Fibroblast of the conjunctiva (primary cell): ENCODE measurements around the gene SRC.

Experiments
- DNase-seq: peaks from one replicate; pipeline ENCODE4 v3.0.0-alpha.2; 2010; ENCODE audit warnings: low read depth

Gene SRC

DNA sequence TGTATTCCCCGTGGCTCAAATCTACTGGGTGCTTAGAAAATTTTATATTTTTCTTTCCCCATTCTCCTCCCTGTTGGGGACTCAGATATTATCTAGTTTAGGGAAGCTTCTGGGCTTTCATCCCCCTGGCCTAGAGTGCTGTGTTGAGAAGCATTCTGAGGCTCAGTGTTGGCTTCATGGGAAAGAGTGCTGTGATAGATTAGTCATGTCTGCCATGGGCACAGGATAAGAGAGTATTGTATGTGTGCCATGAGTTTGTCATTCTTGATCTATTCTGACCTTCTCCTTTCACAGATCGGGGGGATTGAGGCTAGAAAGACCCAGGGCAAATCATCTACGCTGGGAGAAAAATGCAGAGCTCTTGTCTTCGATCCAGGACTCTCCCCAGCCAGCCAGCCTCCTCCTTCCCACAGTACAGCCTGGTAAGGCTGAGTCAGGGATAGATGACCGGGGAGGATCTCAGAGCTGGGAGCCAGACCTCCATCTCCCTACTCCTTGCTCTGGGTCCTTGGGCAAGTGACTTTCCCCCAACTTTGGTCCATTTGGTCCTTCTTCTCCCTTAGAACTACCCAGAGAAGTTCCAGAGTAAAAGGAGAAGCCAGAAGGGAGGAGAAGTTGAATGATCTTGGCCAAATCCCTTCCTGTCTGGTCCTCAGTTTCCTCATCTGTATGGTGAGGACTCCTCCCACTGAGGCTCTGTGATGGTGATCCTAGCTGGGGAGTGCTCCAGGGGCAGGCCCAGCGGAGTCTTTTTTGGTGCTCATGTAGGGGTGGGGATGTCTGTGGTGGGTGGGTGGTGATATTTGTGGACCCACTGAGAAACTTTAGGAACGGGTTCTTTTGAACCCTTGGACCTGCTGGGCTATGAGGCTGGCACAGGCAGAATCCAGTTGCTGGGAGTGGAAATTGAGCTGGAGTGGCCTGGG lies 5.0 kb downstream of the SRC start:
- DNase-seq, result no peak

DNA sequence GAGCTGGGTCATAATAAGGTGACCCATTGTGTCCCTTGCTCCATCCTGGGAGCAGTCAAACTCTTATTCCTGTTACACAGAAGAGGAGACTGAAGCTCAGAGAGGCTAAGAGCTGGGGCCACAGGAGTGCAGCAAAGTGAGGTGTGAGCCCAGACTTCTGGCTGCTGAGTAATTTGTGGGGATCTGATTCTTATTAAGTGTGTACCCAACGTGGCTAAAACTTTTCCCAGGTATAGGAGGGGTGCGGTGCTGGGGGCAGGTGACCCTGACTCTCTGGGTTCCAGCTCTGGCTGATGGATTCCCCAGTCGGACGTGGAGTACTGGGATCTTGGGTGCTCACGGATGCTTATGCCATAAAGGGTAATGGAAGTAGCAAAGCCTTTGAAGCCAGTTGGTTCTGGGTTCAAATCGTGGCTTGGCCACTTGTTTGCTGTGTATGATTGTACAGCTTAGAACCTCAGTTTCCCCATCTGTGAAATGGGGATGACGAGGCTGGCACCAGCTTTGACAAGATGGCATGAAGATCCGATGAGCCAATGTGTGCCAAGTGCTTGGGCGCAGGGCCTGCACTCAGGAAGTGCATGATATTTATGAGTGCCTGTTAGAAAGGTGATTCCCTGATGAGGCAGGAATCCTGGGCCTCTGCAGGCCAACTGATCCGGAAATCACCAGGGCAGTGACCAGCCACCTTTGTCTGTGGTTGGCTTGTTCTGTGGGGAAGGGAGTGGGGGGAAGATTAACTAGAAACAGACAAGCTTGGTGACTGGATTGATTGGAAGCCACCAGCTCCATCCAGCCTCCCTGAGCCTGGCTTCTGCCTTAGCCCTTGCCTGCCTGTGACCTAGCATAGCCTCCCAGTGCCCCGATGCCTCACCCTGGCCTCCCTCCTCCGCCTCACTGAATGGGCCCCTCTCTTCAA lies 6.0 kb downstream of the SRC start:
- no peak for DNase-seq

DNA sequence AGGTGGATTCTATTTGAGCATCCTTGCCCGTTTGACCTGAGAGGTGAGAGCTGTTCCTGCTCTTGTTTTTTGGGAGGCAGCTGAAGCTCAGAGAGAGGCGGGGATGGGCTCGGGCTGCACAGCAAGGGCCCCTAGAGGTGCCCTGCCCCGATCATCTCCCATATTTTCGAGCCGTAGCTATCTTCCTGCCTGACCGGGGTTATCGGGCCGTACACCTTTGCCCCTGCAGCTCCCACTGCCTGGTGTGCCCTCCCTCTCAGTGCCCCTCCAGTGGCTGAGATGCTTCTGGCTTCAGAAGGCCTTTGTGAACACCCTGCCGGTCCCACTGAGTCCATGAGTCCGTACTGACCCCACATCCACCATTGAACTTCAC lies 6.7 kb downstream of the SRC start:
- no peak for DNase-seq

DNA sequence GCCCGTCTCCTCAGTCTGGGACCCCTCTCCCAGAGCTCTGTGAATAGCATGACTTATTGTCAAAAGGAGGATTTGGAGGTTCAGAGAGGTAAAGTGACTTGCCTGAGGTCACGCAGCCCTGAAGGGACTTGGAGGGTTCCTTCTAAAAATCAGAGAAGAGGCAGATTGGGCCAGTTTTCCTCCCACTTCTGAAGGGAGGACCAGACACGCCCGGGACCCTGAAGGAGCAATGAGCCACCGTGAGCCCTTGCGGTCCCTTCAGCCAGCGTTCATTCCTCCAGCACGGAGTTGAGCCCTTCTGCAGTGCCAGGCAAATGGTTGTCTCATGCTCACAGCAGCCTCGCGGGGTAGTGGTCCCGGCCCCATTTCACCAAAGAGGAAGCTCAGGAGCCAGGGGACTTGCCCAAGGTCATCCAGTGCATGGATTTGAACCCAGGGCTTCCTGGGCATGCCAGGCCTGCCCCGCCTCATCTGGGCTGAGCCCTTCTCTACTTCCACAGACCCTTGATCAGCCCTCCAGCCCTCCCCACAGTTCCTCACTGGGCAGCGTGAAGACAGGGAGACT lies 7.4 kb downstream of the SRC start:
- no peak for DNase-seq

DNA sequence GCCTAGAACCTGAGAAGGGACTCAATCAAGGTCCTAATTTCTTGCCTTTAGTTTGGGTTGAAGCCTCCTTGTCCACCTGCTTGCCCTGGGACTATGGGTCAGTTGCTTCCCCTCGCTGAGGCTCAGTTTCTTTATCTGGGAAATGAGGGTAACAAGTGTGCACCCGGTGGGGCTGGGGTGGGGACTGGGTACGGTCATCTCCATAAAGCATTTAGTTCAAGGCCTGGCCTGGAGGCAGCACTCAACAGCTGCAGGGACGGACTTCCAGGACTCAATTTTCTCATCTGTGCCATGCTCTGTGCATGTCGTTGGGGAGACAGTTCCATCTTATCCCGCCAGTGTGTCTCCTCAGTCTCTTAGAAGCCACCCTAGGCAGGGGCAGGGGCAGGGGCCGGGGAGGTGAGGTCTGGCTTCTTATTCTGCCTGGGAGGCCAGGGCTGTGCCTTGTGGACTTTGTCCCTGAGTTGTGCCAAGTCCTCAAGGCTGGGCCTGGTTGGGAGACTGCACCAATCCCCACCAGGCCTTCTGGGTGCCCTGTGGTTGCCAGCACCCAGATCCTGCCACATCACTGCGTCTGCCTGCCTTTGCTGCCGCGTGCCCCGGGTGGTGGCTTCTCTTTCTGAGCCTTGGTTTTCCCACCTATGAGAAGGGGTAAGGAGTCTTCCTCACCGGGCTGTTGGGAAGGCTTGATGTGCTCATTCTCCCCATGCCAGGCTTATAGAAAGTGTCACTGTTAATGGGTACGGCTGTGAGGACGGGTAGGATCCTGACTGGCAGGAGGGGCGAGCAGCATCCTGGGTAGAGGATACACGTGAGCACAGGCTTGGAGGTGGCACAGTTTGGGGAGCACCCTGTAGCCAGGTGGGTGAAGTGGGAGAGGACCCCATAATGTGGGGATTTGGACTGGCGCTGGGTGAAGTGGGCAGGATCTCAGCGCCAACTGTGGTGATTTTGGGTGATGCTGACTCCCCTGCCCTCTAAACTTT lies 8.6 kb downstream of the SRC start:
- DNase-seq, result no peak

DNA sequence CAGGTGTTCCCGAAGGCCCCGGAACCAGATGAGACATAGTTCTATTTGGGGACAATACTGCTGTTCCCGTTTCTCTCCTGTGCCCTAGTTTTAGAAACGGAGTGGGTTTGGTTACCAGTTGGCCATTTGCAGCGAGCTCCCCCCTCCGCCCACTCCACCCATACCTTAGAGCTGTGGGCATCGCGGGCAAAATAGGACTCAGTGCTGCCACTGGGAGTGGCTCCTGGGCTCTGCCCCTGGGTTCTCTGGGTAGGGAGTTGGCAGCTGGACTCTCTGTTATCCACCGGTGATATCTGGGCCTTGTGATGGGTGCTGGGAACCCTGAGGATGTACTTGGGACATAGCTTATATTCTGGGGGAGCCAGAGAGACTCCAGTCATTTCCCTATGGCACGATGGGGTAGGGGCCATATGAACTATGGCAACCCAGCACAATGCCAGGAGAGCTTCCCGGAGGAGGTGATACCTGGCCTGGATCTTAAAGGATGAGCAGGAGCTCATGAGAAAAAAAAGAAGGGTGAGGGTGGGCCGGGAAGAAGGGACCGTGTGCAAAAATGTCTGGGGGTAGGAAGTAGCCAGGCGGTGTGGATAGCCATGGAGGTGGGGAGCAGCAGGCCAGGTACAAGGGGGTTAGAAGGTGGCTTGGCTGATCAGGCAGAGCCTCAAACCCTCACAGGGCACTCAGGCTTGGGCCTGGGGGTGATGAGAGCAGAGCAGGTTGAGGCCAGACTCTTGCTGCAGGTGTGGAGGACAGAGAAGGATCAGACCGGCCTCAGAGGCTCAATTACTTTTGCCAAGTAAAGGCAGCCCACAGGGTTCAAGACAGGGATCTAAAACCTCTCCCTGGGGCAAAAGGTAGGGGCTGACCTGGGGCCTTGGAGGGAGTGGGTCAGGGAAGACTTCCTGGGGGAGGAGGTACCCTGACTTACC lies 9.6 kb downstream of the SRC start:
- no peak for DNase-seq

DNA sequence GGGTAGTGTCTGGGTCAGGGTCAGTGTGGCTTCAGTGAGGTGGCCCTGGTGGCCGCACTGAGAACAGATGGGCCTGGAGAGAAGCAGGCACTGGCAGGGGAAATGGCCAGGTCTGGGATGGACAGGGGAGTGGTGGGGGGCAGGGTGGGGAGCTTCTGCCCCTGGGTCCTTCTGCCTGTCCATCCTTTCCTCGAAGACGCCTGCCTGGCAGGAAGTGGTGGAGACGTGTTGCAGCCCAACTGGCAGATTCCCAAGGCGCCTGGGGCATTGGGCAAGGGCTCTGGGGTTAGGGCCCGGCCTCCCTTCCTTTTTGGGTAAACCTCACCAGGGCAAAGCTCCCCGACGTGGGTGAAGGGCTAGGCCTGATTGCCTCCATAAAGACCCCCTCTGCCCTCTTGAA lies 10.4 kb downstream of the SRC start:
- no peak for DNase-seq

DNA sequence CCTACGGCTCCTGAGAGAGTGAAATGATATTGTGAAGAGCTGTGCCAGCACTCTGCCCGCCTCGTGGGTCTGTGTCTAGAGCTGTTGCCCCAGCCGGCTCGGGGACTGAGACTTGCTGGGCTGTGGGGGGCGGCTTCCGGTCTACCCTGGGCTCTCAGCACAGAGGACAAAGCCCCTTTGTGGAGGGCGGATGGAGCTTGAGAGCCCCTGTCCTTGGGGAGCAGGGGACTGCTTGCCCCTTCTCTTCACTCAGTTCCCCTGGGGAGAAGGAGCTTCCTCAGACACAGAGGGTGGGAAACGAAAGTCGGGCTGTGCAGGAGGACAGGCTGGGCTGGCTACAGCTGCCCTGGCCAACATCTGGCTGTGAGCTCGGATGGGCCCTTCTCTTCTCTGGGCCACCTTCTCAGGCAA lies 11.0 kb downstream of the SRC start:
- no peak for DNase-seq

DNA sequence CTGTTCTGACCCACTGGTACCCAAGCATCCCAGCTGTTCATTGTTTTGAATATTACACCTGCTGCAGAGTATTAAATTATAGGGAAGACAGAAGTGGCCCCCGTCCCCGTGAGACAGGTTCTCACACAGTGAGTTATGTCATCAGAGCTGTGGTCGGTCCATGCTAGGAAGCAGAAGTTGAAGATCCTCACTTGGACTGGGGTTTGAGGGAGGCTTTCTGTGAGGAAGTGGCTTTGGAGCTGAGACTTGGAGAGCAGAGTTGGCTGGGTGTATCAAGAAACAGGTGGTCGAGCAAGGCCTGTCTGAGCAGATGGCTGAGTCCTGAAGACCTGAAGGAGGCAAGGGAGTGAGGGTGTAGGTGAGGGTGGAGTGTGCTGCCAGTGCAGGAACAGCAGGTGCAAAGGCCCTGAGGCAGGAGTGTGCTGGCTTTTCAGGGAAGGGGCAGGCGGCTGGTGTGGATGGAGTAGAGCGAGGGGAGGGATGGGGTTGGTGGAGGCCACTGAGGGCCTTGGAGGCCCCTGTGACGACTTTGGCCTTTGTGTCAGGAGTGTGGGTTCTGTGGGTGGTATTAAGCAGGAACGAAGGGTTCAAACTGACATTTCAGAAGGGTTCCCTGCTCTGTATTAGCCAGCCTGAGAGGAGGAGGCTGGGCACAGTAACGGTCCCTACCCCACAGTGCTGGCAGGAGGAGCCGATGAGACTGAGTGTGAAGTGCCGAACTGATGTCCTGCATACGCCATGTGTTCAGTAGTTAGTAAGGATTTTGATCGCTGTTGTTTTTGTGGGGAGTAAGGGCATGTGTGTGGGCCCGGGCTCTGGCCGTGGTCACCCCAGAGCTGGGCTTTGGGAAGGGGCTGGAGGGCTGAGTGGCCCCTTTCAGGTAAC lies 11.8 kb downstream of the SRC start:
- no peak for DNase-seq

DNA sequence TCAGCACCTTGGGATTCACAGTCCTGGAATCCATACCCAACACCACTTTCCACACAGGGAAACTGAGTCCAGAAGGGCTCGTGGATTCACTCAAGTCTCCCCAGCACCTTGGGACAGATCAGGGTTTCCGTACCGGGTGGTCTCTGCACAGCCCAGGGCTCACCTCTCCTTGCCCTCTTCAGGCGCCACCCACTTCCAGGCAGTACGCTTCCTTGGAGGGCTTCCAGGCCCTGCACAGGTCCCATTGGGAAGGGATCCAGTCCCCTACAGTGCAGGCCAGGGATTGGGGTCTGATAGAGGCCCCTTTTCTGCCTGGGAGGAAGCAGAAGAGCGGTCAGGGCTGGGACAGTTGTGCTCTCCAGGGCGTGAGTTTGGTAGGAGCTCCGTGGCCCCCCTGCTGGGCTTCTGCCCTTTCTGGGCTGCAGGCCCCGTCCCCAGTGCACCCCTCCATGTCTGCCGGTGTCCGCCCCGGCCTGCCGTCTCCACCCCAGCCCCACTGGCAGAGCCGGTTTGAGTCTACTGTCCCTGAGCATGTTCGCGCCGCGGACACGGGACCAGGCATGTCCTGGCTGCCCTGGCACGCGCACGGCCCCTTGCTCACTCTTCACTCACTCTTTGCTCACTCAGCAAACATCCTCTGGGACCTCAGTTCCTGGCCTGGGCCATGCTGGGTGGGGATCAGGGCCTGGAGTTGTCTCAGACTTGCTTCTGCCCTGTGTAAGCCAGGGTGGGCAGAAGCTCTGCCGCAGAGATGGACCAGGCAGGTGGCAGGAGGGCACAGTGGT lies 12.6 kb downstream of the SRC start:
- DNase-seq, result no peak

DNA sequence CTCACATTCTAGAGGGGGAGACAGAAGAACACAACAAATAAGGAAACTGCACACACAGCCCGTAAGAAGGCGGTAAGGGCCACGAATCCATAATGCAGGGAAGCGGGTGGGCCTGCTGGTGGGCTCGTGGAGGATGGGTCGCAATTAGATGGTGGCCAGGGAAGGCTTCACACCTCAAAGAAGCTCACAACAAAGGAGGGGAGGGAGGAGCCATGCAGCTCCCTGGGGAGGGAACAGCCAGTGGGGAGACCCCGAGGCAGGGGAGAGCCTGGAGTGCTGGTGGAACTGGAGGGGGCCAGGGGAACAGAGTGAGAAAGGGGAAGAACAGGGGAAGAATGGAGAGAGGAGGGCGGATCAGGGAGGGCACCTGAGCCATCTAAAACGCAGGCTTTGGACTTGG lies 13.4 kb downstream of the SRC start:
- DNase-seq, result no peak

DNA sequence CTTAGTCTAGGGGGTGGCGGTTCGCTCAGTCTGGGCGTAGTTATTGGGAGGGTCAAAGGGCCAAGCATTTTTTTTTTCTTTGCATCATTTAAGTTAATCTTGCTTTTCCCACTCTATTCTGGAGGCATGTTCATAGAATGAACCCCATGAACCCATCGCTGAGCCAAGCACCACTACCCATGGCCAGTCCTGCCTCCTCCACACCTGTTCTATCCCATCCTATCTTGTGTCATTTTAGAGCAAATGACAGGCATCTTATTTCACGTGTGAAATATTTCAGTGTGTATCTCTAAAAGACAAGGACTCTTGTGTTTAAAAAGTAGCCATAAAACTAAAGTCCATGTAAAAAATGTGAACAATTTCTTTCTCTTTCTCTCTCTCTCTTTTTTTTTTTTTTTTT lies 13.9 kb downstream of the SRC start:
- DNase-seq, result no peak

DNA sequence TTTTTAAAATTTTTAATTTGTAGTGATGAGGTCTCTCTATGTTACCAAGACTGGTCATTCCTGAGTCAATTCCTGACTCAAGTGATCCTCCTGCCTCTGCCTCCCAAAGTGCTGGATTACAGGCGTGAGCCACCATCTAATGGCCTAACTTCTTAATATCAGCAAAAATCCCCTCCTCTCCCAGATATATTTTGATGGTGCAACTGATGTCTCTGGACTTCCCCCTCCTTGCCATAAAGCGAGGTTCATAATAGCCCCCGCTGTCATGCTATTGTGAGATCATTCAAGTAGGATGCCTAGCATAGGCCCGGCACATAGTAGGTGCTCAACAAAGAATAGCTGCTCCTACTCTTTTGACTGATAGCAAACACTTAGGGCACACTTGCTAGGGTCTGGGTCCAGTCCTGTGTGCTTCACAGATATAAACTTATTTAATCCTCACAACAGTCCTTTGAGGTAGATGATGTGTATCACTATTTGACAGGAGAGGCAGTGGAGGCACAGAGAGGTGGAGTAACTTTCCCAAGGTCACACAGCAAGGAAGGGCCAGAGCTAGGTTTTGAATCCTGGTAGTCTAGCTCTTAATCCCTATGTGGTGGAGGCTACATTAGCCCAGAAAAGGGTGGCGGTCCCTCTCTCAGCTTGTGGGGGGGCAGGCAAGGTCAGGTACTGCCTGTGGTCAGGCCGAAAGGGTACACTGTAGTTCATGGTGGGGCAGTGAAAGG lies 14.6 kb downstream of the SRC start:
- no peak for DNase-seq

DNA sequence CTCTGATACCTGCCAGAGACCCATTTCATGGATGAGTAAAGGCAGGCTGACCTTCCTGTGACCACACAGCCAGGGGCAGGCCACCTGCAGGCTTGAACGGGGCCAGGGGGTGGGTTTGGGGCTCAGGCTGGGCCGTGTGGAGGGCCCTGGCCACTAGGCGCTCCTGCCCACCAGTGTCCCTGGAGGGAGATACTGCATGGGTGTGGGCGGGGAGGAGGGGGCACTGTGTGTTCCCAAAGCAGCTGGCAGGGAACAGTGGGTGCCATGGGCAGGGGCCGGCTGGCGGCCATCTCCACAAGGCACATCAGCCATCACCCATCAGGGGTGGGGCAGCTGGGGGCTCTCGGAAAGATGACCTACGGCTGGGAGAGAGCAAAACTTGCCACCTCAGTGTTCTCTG lies 15.4 kb downstream of the SRC start:
- DNase-seq, result no peak

DNA sequence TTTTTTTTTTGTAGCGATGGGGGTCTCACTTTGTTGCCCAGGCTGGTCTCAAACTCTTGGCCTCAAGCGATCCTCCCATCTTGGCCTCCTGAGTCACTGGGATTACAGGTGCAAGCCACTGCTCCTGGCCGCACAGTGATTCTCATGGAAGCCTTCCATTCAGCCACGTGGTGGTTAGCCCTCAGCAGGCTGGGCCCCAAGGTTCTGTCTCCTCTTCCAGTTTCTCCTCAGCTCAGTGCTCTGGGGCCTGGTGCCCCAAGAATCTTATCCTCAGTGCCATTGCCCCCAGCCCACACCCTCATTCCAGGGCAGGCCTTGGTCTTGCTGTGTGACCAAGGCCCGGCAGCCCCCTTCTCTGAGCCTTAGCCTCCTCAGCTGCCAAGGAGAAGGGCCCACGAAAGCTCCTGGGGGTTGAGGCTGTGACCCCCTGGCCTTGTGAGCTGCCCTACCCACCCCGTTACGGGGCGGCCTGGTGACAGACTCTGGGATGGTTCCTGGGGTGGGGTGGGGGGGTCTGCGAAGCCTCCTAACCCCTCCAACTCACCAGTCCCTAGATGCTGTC lies 16.4 kb downstream of the SRC start:
- DNase-seq, result no peak

DNA sequence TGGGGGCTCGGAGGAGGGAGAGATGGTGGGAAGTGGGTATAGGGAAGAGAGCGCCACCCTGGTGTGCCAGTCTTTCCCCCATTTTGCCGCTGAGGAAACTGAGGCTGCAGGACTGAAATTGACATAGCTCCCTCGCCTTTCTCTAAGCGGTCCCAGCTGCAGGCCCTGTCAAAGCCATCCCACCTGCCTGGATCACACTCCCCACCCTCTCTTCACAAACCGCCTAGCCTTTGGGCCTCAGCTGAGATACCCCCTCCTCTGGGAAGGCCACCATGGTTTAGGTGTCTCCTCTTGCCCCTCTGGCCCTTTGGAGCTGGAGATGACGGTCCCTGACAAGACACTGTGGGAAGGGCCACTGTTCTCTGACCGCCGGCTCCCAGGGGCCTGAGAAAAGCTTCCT lies 16.9 kb downstream of the SRC start:
- no peak for DNase-seq

DNA sequence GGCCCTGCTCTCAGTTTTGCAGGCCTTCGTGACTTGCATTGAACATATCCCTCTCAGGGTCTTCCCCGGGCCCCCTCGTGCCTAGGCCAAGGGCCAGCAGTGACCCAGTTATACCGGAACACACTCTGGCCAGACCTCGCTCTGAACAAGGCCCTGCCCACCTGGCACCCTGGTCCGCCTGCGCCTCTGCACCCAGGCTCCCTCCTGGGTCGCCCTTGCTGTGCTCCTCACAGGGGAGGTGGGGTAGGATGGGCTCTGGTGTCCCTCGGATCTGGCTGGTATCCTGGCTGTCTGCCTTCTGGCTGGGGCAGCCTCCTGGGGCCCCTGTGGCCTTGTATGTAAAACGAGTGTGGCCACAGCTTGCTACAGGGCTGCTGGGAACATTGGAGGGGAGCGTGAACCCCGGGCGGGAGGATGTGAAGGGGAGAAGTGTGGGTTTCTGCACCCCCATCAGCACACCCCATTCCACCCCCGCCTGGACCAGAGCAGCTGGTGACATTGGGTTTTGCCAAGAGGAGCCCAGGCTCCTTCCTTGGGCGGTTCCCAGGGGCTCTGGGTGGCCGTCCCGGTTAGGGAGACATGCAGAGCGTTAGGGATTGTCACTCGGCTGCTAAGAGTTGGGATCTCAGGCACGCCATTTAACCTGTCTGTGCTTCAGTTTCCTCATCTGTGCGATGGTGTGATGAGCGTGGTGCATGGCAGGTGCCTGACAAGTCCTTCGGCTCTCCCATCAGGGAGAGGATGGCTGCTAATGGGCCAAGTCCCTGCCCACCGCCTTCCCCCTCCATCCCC lies 17.5 kb downstream of the SRC start:
- DNase-seq, result no peak
